Subcutaneous adipose tissue (tissue), 4 donors: Measurements from ENCODE around the gene IFT122. TPM values are rescaled to one million over a fixed set of nuclear protein-coding genes. Genes with fewer than 3 reads are reported as not detected.

Experiments
- total RNA-seq, 4 donors: library from RNA; depleted of rRNA; stranded (reverse); fragments of >200 nt; gene quantifications; one replicate each; pipeline ENCODE4 v1.1.0, GENCODE V29; 2016
- TF ChIP-seq, protein P1 (sequence below): fragments of 450-650 bp; IDR thresholded peaks from one replicate; pipeline ENCODE4 v1.5.1; 2016; ENCODE audit warnings: low read depth, mild to moderate bottlenecking, control low read depth, antibody characterized with exemption, moderate library complexity

The IFT122 gene
- total RNA-seq, 4 donors from 2014 or later = 26.4 to 57.3 (median 45.3) TPM

DNA sequence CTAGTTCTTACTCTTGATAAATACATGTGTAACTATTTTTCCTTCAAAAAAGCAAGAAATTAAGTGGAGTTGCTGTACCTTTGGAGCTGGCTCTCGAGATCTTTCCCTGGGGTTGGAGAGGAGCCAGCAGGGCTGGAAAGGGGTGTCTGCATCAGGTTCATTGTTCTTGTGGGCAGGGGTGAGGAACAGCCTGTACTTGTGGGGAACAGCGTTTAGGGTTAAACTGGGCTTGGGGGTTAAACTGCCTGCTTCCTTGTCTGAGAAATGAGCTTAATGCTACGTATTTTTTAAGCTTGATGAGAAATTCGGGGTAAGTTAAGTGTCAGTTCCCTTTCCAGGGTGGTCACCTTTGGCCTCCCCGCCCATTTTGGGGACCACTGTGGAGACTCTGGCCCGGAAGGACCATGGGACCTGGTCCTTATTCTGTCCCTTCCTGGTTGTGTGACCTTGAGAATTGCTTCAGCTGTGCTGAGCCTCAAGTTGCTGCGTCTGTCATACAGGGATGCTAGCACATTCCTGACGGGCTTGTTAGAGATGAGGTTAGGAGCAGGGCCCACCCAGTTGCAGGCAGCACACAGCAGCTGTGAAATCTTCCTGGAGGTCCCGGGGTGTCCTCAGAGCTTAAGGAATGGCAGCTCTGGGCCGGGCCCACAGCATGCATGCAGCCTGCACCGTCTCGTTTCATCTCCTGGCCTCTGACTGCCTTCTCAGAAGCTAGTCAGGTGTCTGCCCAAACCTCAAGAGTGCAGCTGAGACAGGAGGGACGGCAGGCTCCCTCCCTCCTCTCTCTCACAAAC, 114.5 kb downstream of the IFT122 start:
- TF ChIP-seq, protein P1, sequence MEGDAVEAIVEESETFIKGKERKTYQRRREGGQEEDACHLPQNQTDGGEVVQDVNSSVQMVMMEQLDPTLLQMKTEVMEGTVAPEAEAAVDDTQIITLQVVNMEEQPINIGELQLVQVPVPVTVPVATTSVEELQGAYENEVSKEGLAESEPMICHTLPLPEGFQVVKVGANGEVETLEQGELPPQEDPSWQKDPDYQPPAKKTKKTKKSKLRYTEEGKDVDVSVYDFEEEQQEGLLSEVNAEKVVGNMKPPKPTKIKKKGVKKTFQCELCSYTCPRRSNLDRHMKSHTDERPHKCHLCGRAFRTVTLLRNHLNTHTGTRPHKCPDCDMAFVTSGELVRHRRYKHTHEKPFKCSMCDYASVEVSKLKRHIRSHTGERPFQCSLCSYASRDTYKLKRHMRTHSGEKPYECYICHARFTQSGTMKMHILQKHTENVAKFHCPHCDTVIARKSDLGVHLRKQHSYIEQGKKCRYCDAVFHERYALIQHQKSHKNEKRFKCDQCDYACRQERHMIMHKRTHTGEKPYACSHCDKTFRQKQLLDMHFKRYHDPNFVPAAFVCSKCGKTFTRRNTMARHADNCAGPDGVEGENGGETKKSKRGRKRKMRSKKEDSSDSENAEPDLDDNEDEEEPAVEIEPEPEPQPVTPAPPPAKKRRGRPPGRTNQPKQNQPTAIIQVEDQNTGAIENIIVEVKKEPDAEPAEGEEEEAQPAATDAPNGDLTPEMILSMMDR = no peak

DNA sequence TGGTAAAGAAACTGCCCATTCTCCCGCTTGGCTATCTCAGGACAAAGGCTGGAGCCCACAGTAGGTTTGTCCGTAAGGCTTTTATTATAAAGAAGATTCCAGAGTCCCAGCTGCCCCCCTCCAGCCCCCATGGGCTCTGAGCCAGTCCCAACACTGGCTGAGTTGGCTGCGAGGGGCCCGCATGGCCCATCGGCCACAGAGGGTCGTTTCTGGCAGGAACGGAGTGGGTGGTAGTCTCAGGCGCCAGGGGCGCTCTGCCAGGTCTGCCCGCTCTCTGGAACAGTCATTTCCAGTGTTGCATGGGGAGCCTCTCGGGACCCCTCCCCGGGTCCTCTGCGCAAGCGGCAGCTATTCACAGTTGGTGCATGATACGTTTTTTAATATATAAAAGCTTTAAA, 115.1 kb downstream of the IFT122 start:
- TF ChIP-seq, protein P1 = no peak

DNA sequence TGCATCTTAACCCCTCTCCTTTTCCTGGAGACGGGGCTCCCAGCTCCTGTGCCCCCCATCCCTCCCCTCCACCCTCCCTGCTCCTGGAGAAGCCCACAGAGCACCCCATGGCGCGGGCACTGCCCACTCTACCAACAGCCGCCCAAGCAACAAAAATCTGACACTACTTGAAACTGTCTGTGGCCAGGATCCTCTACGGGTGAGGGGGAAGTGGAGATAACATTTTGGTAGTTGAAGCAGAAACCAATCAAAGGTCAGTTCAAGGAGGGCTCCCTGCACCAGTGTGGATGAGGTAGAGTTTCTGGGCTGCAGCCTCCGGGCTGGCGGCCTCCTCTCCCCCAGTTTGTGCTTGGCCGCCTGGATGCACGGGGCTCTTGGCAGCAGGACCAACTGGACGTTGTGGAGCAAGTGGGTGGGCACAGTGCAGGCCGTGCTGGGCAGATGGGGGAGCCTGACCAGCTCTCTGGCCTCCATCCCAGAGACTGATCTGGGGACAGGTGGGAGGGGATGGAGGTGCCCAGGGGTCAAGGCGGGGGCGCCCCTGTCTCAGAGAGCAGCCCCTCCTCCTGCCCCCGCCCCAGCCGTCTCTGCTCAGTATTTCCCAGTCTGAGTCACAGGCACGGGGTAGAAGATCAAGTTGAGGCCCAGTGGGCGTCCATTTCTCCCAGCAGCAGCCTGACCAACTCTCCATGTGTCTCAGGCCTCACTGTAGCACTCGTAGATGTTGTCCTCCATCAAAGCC, 115.8 kb downstream of the IFT122 start:
- TF ChIP-seq, protein P1 = no peak

DNA sequence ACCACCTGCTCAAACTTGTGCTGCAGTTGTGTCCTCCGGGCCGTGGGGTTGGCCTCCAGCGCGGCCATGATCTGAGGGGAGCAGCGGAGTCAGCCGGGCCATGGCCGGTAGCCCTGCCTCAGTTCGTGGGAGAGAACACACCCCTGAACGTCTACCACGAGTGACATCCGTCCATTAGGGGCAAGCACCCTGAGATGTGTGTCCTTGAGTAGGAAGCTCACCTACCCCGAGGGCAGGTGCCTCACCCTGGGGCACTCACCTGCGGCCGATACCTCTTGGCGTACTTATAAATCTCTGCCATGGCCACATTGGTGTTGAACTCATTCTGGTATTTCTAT, 116.3 kb downstream of the IFT122 start:
- TF ChIP-seq, protein P1 = no peak

DNA sequence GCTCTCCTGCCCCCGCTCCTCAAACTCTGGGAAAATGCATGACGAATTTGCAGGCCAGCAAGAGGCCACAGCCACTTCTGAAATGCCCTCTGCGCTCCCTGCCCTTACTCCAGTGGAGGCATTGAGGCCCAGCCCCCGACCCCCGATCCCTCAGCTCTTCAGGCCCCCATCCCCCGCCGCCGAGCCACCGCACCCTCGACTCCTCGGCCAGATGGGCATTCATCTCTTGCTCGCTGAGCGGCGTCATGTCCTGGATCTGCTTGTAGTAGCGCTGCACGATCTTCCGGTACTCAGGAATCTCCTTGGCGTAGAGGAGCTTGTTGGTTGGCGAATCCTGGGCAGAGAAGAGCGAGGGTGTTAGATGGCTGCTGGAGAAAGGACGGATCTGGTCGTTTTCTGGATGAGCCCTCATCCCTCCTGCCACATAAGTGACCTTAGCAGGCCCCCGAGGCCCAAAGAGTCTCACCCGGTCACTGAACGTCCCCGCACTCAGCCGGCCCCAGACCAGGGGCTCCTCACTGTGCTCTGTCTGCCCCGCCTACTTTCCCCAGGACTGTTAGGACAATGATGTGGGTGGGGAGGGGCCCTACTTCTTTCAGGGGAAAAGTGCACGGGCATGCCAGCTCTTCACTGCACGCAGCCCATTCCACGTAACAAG, 117.0 kb downstream of the IFT122 start:
- TF ChIP-seq, protein P1 = no peak

DNA sequence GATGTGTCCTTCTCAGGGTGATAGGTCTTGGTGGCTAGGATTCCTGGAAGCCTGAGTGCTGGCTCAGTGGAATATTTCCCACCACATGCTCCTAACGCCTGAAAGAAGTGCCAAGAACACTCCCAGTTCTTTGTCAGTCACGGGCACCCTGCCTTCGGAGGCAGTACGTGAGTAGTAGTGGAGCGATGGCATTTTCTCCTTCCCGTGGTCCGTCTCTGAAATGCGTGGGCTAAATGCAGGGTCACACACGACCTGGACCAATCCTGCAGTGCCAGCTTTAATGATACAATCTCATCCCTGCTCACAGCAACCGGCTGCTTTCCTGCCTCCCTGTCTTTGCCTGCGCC, 117.5 kb downstream of the IFT122 start:
- TF ChIP-seq, protein P1 = no peak
